Measurements from ENCODE around the gene LCN1. TPM values are rescaled to one million over a fixed set of nuclear protein-coding genes. Genes with fewer than 3 reads are reported as not detected.

The LCN1 gene
- total RNA-seq, 1 donor from 2014 or later, result not detected

DNA sequence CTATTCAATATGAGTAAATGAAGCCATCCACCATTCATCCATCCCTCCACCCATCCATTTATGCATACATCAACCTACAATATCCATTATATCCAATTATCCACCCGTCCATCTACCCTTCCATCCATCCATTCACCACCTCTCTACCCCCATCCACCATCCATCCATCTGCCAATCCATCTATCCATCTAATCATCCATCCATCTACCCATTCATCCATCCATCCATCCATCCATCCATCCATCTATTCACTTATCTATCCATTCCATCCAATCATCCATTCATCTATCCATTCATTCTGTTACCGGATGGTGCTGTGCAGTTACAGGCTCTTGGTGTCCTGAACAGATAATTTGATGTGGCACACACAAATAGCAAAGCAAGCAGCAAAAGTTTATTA lies 51.0 kb downstream of the LCN1 start:
- no peak for ATAC-seq

DNA sequence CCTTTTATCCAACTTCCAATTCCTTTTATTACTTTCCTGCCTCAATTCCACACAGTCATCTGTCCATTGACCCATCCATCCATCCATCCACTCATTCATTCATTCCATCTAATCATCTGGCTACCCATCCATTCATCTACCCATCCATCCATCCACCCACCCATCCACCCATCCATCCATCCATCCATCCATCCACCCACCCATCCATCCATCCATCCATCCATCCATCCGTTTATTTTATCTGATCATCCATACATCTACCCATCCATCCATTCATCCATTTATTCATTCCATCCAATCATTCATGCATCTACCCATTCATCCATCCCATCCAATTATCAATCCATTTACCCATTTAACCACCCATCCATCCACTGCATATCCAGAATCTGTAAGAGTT lies 51.9 kb downstream of the LCN1 start:
- ATAC-seq, result no peak

DNA sequence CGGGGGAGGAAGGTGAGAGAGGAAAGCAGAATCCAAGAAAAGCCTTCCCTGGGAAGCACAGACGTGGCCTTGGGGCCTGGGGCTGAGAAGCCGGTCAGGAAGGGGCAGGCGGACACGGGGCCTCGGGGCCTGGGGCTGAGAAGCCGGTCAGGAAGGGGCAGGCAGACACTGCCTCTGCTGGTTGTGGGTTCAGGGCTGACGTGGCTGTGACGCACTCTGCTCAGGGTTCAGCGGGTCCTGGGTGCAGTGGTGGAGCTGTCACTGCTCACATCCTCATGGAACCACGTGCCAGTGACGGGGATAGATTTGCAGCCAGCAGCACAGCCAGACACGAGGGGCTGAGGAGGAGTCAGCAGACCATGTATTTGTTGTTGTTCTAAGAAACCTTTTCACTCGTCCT lies 53.1 kb downstream of the LCN1 start:
- no peak for ATAC-seq

DNA sequence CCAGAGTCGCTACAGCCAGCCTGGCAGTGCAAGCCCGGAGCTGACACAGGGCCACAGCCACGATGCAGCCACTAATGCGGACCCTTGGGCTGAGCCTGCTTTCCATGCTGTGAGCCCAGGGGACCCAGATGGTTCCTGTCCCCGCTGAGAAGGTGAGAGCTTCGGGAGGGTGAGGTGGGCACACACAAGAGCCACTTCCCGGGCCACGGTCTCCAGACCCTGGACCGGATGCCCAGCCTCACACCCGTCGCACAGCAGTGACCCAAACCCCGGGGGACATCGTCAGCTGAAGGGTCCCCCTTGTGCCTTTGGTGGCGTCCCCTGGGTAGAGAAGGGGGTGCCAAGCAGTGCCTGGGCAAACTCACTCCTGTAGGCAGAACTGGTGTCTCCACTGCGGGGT lies 53.7 kb downstream of the LCN1 start:
- ATAC-seq, result no peak

Other genes with a start within 250 kb of the LCN1 start
- gene PPP1R26, start 41.7 kb upstream of the LCN1 start, total RNA-seq, result 5.2 TPM
- gene MRPS2, start 20.8 kb upstream of the LCN1 start, total RNA-seq, result 25.5 TPM
- not detected for gene OBP2A, start 24.7 kb downstream of the LCN1 start, total RNA-seq
- not detected for gene PAEP, start 40.3 kb downstream of the LCN1 start, total RNA-seq
- gene GLT6D1, start 118.1 kb downstream of the LCN1 start, total RNA-seq, result not detected
- not detected for gene LCN9, start 141.9 kb downstream of the LCN1 start, total RNA-seq
- gene SOHLH1, start 178.0 kb downstream of the LCN1 start, total RNA-seq, result not detected
- not detected for gene KCNT1, start 180.7 kb downstream of the LCN1 start, total RNA-seq

Data from esophagus mucosa (tissue), 1 donor.